PC-3 (cell line): ENCODE results near the gene BHLHA9.

ENCODE experiments used
- EZH2 ChIP-seq: fragments of 300-600 bp; sonication (generic); IDR thresholded peaks from one replicate; pipeline ENCODE4 v1.6.1; 2017; ENCODE audit warnings: antibody characterized with exemption, mild to moderate bottlenecking, low read length; ENCODE audit not compliant: unreplicated experiment
- TF ChIP-seq, protein P1 (sequence below): fragments of 300-600 bp; sonication (generic); conservative IDR thresholded peaks from 2 replicates; pipeline ENCODE4 v1.5.1; 2017; ENCODE audit warnings: antibody characterized with exemption, low read depth, mild to moderate bottlenecking, low read length

DNA sequence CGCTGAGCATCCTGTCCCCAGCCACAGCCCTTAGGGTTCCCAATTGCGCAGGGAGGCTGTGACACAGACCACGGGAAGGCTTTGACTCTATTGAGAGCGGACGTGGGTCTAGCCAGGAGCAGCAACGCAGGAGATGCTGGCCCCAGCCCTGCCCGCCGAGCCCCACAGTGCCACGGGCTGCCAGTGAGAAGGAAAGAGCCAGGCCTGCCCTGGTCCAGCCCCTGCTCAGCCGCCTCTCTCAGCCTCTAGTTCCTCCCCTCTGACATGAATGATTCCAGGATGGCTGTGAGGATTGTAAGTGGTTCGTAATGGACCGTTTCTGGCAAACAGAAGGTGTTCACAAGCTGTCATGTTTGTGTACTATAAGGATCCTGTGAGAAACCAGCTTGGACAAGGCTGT is 2.5 kb downstream of the BHLHA9 start:
- no peak for TF ChIP-seq EZH2
- TF ChIP-seq, protein P1, sequence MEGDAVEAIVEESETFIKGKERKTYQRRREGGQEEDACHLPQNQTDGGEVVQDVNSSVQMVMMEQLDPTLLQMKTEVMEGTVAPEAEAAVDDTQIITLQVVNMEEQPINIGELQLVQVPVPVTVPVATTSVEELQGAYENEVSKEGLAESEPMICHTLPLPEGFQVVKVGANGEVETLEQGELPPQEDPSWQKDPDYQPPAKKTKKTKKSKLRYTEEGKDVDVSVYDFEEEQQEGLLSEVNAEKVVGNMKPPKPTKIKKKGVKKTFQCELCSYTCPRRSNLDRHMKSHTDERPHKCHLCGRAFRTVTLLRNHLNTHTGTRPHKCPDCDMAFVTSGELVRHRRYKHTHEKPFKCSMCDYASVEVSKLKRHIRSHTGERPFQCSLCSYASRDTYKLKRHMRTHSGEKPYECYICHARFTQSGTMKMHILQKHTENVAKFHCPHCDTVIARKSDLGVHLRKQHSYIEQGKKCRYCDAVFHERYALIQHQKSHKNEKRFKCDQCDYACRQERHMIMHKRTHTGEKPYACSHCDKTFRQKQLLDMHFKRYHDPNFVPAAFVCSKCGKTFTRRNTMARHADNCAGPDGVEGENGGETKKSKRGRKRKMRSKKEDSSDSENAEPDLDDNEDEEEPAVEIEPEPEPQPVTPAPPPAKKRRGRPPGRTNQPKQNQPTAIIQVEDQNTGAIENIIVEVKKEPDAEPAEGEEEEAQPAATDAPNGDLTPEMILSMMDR: no peak
